Endothelial cell of umbilical vein (primary cell): Measurements from ENCODE around the gene AP1G2. TPM values are rescaled to one million over a fixed set of nuclear protein-coding genes. Genes with fewer than 3 reads are reported as not detected.
A peak's percentile ranks its signal among the peaks of the same experiment; 100 is the strongest.

Experiments used
- BruUV-seq: library from RNA; stranded (reverse); fragments of 400-500 nt; replicated peaks from 2 replicates; lab custom pipeline; 2021; lab: Mats Ljungman, UMichigan
- CTCF ChIA-PET: fragments of 300-600, 350-600 bp; sonication (Branson Sonifier 250); formaldehyde crosslinking; loops from one replicate; lab custom pipeline; 2021; ENCODE audit warnings: antibody characterized with exemption, inconsistent platforms; lab: Charles Lee
- POLR2A ChIA-PET: fragments of 300-600, 350-600 bp; sonication (Branson Sonifier 250); formaldehyde crosslinking; loops from one replicate; lab custom pipeline; 2021; ENCODE audit warnings: antibody characterized with exemption, inconsistent platforms; lab: Charles Lee
- DNase-seq: peaks from one replicate; pipeline ENCODE4 v3.0.0-alpha.2; 2011; ENCODE audit warnings: low read depth, low spot score
- FAIRE-seq: peaks from 2 replicates; lab custom pipeline; 2011; peaks lifted over from hg19 to GRCh38; lab: Jason Lieb, UNC
- H2AFZ ChIP-seq: 2 replicates; pipeline ENCODE4 v1.6.0; 2012; ENCODE audit warnings: low read depth, low read length, control low read depth, inconsistent platforms
- H3K27ac ChIP-seq: 2 replicates; pipeline ENCODE4 v1.5.1; 2011; ENCODE audit warnings: low read depth, mild to moderate bottlenecking, control low read depth, low read length, moderate library complexity; ENCODE audit not compliant: insufficient read depth
- H3K27me3 ChIP-seq, 2 experiments: 2 replicates each; pipeline versions ENCODE4 v1.6.0 to v1.6.1; 2011; ENCODE audit warnings: low read length in 2 of 2, mixed read lengths in 1 of 2; ENCODE audit not compliant: control insufficient read depth in 2 of 2, insufficient read depth in 2 of 2
- H3K36me3 ChIP-seq, 2 experiments: 2 replicates in 1 of 2; 3 replicates in 1 of 2; pipeline ENCODE4 v1.5.1; 2011; ENCODE audit warnings: low read length in 2 of 2, mild to moderate bottlenecking in 1 of 2, moderate library complexity in 1 of 2; ENCODE audit not compliant: control insufficient read depth in 2 of 2, insufficient read depth in 2 of 2; ENCODE audit errors: extremely low read depth in 1 of 2
- H3K4me1 ChIP-seq: 3 replicates; pipeline ENCODE4 v1.5.1; 2011; ENCODE audit warnings: mild to moderate bottlenecking, low read length; ENCODE audit not compliant: control insufficient read depth, insufficient read depth; ENCODE audit errors: extremely low read depth
- H3K4me2 ChIP-seq: 2 replicates; pipeline ENCODE4 v1.6.1; 2011; ENCODE audit warnings: low read length, control low read depth, mixed read lengths; ENCODE audit not compliant: insufficient read depth
- H3K4me3 ChIP-seq, 3 experiments: fragments of 200-600 bp in 1 of 3; sonication (generic), shearing (Covaris generic) in 1 of 3; replicated peaks in 1 of 3; 2 replicates each; pipeline ENCODE4 v1.5.1; 2011 to 2016; ENCODE audit warnings: control low read depth in 3 of 3, low read length in 3 of 3, mild to moderate bottlenecking in 2 of 3, inconsistent platforms in 1 of 3, low read depth in 1 of 3, moderate library complexity in 1 of 3; ENCODE audit not compliant: insufficient read depth in 1 of 3
- H3K79me2 ChIP-seq: 2 replicates; pipeline ENCODE4 v1.6.0; 2012; ENCODE audit warnings: low read length, inconsistent platforms; ENCODE audit not compliant: control insufficient read depth, insufficient read depth
- H3K9ac ChIP-seq: replicated peaks from 2 replicates; pipeline ENCODE3; 2011; ENCODE audit warnings: low read length, control low read depth; ENCODE audit not compliant: insufficient read depth; ENCODE audit errors: extremely low read depth
- H3K9me1 ChIP-seq: replicated peaks from 3 replicates; pipeline ENCODE4 v1.6.0; 2011; ENCODE audit warnings: mild to moderate bottlenecking, low read length; ENCODE audit not compliant: control insufficient read depth, insufficient read depth; ENCODE audit errors: extremely low read depth
- H3K9me3 ChIP-seq: replicated peaks from 2 replicates; pipeline ENCODE4 v1.5.1; 2012; ENCODE audit warnings: low read length, inconsistent platforms; ENCODE audit not compliant: control insufficient read depth, insufficient read depth
- H4K20me1 ChIP-seq: replicated peaks from 2 replicates; pipeline ENCODE3; 2011; ENCODE audit warnings: mild to moderate bottlenecking, low read length; ENCODE audit not compliant: control insufficient read depth, insufficient read depth; ENCODE audit errors: extremely low read depth
- CTCF ChIP-seq, 2 donors: IDR thresholded peaks; 1 replicate in 1 of 2; 2 replicates in 1 of 2; pipeline ENCODE4 v1.5.1; 2011; ENCODE audit warnings: low read length in 2 of 2, mild to moderate bottlenecking in 2 of 2, moderate library complexity in 2 of 2, control low read depth in 1 of 2, inconsistent platforms in 1 of 2, low read depth in 1 of 2; ENCODE audit not compliant: insufficient read depth in 1 of 2; ENCODE audit errors: extremely low read depth in 1 of 2
- EZH2 ChIP-seq: IDR thresholded peaks from 2 replicates; pipeline ENCODE4 v1.6.1; 2012; ENCODE audit warnings: borderline replicate concordance, low read depth, mild to moderate bottlenecking, moderate library complexity, low read length, inconsistent platforms; ENCODE audit not compliant: severe bottlenecking
- FOS ChIP-seq: IDR thresholded peaks from 2 replicates; pipeline ENCODE4 v1.6.1; 2011; ENCODE audit warnings: mild to moderate bottlenecking, low read length, moderate library complexity, borderline replicate concordance; ENCODE audit not compliant: insufficient read depth
- GATA2 ChIP-seq: IDR thresholded peaks from 2 replicates; pipeline ENCODE4 v1.7.0; 2011; ENCODE audit warnings: low read depth, mild to moderate bottlenecking, moderate library complexity, mixed read lengths, low read length; ENCODE audit not compliant: insufficient read length, insufficient read depth
- JUN ChIP-seq: IDR thresholded peaks from 2 replicates; pipeline ENCODE4 v1.6.1; 2011; ENCODE audit warnings: borderline replicate concordance, low read depth; ENCODE audit not compliant: insufficient read length, insufficient read depth
- MYC ChIP-seq: IDR thresholded peaks from one replicate; pipeline ENCODE4 v1.6.1; 2011; ENCODE audit warnings: mild to moderate bottlenecking, low read depth, low read length
- POLR2A ChIP-seq: IDR thresholded peaks from 2 replicates; pipeline ENCODE4 v1.6.1; 2012; ENCODE audit warnings: low read depth, mild to moderate bottlenecking, control low read depth, low read length
- POLR2AphosphoS5 ChIP-seq: IDR thresholded peaks from 2 replicates; pipeline ENCODE4 v1.6.1; 2012; ENCODE audit warnings: low read depth, mild to moderate bottlenecking, control low read depth, low read length, moderate library complexity; ENCODE audit not compliant: insufficient read depth
- dilution Hi-C: fragments of 300-500 bp; cut with MboI; formaldehyde crosslinking; loops from one replicate; pipeline ENCODE4 v1.15.0; 2019; ENCODE audit warnings: low sequenced_read_pairs; ENCODE audit not compliant: extremely low pct_ligation_motif_present
- intact Hi-C: fragments of 100-400 bp; cut with micrococcal nuclease; formaldehyde crosslinking; loops from one replicate; pipeline ENCODE4 v1.10.0; 2022
- polyA plus RNA-seq, 4 experiments: library from polyadenylated mRNA; depleted of rRNA in 3 of 4; stranded (reverse) in 3 of 4; unstranded in 1 of 4; fragments of >200 nt; gene quantifications; 2 replicates each; pipeline versions ENCODE4 v1.2.1 to v1.2.3, GENCODE V29; 2011 to 2012; ENCODE audit warnings: missing spikeins in 1 of 4
- total RNA-seq: library from RNA; stranded (reverse); gene quantifications from 2 replicates; pipeline ENCODE4 v1.2.3, GENCODE V29; 2021
- TF ChIP-seq, protein P1 (sequence below): IDR thresholded peaks from 2 replicates; pipeline ENCODE4 v1.6.1; 2011; ENCODE audit not compliant: insufficient read depth, insufficient read length

AP1G2 gene
- total and polyA plus RNA-seq, 2 donors (not counting 3 experiments of a cell fraction or from before 2014, with no cell fraction given), result 39.0 to 55.8 TPM

DNA sequence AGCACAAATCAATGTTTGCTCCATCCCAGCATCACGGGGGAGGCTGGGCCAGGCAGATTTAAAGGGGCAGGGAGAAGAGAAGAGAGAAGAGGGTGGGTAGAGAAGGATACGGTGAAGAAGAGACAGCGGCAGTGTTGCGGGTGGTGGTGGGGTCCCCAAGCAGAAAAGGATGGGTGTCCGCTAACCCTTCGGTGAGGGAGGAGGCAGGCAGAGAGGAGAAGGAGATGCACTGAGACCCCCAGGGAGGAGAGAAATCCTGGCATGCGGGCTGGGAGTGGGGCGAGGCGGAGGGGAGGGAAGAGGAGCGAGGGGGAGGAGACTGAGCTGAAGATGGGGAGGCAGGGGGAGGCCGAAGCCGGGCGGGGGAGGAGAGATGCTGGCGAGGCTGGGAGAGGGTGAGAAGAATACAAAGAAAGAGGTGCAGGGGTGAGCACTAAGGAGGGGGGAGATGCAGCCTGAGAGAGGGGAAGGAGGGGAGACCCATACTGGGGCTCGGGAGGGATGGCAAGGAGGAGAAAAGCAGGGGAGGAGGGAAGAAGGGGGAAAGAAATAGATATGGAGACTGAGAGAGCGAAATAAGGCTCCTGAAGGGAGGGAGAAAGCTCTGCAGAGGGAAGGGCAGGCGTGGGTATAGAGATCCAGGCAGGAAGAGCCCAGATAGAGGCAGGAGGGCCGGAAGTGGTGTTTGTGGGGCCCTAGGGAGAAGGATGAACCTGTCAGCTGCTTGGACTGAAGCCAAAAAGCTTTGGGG is 11.1 kb upstream of the AP1G2 start, which contains the start of gene JPH4:
Gene JPH4 (minus strand): TSS at position 231 of the 751 bp plus-strand sequence. CDS start 1,337 bp downstream, outside the sequence.
- Histone ChIP-seq H3K79me2 (no peaks in the 10 kb centered on the region), H3K36me3 (no peaks in the 10 kb centered on the region), H3K9me1 (no peaks in the 10 kb centered on the region), H3K27ac (no peak within 1 kb of the TSS), H3K9me3 (no peaks in the 10 kb centered on the region), H3K4me1 (no peaks in the 10 kb centered on the region), H3K9ac (no peak within 1 kb of the TSS), H3K4me2 (no peak within 1 kb of the TSS), H3K4me3 (no peak within 1 kb of the TSS), H3K27me3 (peaks cover 34 to 49% of the 10 kb centered on the region in 2 experiments), H4K20me1 (no peaks in the 10 kb centered on the region), H2AFZ (no peak within 1 kb of the TSS)
- peak; percentile 19 for TF ChIP-seq EZH2
- TF ChIP-seq, protein P1, sequence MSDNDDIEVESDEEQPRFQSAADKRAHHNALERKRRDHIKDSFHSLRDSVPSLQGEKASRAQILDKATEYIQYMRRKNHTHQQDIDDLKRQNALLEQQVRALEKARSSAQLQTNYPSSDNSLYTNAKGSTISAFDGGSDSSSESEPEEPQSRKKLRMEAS, result no peak
- dilution Hi-C loops (no loop called here), intact Hi-C loops (no loop called here)
- ChIA-PET CTCF (interaction anchor here (2.1 kb wide), 1 partner anchor 10 kb away, joined by 5 read pairs; no protein-coding TSS in a partner anchor), POLR2A (no interaction called here)
- no TSS peak for BruUV-seq
- FAIRE-seq, result no peak
- DNase-seq, result no peak

DNA sequence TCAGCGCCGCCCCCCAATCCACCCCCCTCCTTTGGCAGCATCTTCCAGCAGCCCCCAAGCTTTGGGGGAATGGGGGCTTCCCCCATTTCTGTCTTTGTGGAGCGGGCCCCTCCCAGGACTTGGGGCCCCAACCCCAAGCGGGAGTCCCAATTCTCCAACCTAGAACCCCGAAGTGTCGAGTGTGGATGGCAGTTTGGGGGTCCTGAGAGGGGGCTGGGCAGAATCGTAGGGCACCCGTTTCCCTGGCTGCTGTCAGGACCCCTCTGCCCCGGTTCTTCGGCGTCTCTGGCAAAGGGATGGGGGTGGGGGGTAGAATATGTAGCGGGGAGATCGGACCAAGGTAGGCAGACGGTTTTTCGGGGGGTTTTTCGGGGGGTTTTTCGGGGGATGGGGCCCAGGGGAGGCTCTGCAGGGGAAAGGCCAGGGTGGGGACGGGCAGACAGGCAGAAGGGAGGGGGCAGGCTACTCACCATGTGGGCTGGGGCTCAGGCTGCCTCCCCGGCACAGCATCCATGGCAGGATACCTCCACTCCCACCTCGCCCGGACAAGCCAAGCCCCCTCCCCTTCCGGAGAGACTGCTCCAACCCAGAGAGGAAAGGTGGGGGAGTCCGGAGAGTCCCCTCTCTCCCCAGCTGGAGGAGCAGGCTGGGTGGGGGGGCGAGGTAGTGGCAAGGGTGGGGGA is 10.3 kb upstream of the AP1G2 start:
- no peak overlapping the region for H3K4me2 ChIP-seq

More for the DNA sequence above, 10.3 kb upstream of the AP1G2 start:
- Histone ChIP-seq H3K9me1 (no peaks in the 10 kb centered on the region), H3K4me1 (no peaks in the 10 kb centered on the region), H3K36me3 (no peaks in the 10 kb centered on the region), H3K9me3 (no peaks in the 10 kb centered on the region), H3K9ac (no peak overlapping the region), H3K79me2 (no peaks in the 10 kb centered on the region), H2AFZ (no peak overlapping the region), H3K4me3 (no peak overlapping the region), H4K20me1 (no peaks in the 10 kb centered on the region), H3K27ac (no peak overlapping the region), H3K27me3 (peaks cover 38 to 49% of the 10 kb centered on the region in 2 experiments)
- dilution Hi-C loops (no loop called here), intact Hi-C loops (no loop called here)
- BruUV-seq, result no TSS peak
- ChIA-PET CTCF (interaction anchor here (2.1 kb wide), 1 partner anchor 11 kb away, joined by 5 read pairs; no protein-coding TSS in a partner anchor), POLR2A (no interaction called here)
- no peak for FAIRE-seq
- TF ChIP-seq CTCF (IDR thresholded peaks at IDR 0.05; ENCODE audit: extremely low read depth in 1 of 2, insufficient read depth in 1 of 2, low read depth in 1 of 2, low read length in 2 of 2), result no peak
- no peak for TF ChIP-seq GATA2
- TF ChIP-seq POLR2A, result no peak
- TF ChIP-seq JUN, result no peak
- TF ChIP-seq FOS, result no peak
- TF ChIP-seq EZH2, result no peak
- no peak for TF ChIP-seq MYC
- TF ChIP-seq, protein P1, result no peak
- TF ChIP-seq POLR2AphosphoS5, result no peak
- DNase-seq, result no peak
